Fibroblast of skin of scalp (primary cell): Measurements from ENCODE around the gene HIGD1B.

Source experiments
- DNase-seq: peaks from one replicate; pipeline ENCODE4 v3.0.0-alpha.2; 2013

HIGD1B gene

DNA sequence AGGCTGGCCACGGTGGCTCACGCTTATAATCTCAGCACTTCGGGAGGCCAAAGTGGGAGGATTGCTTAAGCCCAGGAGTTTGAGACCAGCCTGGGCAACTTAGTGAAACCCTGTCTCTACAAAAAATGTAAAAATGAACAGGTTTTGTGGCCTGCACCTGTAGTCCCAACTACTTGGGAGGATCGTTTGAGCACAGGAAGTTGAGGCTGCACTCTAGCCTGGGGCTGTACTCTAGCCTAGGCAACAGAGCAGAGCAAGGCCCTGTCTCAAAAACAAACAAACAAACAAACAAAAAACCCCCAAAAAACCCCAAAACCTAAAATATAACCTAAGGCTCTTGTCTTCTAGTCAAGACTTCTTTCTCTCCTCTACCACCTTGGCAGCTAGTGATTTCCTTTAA lies 7.4 kb upstream of the HIGD1B start:
- DNase-seq: no peak

DNA sequence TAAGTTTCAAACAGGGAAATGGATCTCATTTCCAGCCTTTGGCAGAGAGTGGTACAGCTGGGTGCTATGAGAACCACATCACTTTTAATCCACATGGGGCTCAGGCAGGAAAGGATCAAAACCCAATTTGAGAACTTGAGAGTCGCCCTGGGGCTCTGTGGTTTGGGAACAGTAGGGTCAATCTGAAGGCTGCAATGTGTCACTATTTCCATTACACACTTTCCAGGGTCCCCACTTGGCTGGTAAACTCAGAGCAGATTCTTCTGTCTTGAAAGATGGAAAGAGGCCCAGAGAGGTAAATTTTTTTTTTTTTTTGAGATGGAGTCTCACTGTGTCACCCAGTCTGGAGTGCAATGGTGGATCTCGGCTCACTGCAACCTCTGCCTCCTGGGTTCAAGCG lies 6.7 kb upstream of the HIGD1B start:
- DNase-seq: peak; percentile 58

DNA sequence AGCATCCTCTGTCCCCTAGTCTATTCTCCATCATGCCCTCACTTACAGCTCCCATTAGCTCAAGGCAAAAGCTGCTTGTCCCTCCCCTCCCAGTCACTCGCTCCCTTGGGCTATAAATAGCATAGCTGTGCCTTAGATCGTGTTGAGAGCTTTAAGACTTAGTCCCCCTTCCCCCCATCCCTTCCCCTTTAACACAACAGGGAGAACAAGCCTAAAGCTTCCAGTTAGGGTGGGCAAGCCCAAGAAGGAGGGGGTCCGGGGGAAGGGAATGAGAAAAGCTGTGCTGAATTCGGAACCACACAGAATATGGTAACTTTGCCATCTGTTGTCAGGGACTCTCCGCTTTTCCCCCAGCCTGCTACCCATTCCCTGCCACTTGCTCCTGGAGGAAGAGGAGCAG lies 4.9 kb upstream of the HIGD1B start:
- DNase-seq: peak; percentile 52

DNA sequence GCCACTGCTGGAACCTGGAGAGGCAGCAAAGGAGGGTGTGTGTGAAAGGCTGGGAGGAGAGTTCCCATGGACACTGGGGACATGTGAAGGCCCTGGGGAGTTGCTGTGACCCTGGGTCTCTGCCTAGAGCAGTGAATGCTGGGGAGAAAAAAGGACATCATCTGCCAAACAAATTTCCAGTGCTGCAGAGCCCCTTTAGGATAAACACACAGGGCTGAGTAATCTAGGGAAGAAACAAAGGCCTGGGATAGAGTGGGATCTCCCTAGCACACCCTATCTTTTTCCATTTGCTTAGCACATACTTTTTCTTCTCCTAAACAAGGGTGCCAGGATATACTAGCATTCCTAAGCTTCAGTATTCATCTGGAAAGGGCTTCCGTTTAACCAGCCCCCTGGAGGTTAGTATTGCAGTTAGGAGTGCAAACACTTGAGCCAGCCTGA lies 3.3 kb upstream of the HIGD1B start:
- DNase-seq: peak; percentile 59

DNA sequence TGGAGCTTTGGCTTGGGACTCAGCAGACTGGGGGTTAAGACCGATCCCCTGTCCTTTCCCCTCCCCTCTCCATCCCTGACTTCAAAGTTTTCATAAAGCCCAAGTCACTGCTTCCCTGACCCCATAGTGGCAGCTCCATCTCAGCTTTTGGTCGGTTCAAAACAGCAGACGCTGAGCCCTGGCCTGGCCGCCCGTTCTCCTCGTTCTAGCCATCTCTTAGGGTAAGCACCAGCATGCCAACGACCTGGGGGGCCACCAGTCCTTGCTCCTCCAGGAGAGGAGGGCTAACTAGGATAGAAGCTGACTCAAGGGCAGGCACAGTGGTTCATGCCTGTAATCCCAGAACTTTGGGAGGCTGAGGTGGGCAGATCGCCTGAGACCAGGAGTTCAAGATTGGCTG lies 1.5 kb upstream of the HIGD1B start:
- DNase-seq: no peak

DNA sequence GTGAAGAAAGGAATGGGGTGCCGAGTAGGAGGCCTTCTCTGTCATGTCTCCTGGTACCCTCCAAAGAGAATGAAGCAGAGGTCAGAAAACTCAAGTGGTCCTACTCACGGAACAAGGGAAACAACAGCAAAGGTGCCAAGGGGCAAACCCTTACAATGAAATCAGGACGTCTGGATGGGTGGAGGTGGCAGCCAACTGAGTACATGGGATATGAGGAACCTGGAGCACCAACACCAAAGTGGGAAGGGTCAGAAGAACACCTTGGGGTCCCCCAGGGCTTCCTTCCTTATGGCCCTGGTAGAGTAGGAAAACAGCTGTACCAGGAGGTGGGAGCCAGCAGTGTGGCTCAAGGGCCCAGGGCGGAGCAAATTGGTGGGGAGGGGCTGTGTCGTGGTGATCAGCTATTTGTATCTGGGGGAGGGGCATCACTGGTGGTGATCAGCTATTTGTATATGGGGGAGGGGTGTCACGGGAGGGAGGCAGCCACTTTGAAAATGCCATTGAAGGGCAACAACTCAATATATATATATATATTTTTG lies 643 bp downstream of the HIGD1B start:
- no peak for DNase-seq

DNA sequence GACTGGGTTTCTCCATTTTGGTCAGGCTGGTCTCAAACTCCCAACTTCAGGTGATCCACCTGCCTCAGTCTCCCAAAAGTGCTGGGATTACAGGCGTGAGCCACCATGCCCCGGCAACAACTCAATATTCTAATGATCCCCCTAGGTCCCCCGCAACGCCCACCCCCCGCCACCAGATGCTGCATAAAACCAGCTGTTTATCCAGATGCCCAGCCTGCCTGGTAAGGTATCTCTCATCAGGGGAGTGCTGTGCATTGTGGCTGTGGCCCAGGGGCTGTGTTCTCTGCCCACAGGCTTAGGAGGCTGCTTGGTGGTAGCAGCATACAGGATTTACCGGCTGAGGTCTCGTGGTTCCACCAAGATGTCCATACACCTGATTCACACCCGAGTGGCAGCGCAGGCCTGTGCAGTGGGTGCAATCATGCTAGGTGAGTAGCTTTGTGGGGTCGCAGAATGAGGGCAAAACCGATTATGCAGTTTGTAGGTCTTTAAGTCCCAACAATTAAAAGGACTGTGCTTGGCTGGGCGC lies 1.3 kb downstream of the HIGD1B start:
- DNase-seq: no peak

DNA sequence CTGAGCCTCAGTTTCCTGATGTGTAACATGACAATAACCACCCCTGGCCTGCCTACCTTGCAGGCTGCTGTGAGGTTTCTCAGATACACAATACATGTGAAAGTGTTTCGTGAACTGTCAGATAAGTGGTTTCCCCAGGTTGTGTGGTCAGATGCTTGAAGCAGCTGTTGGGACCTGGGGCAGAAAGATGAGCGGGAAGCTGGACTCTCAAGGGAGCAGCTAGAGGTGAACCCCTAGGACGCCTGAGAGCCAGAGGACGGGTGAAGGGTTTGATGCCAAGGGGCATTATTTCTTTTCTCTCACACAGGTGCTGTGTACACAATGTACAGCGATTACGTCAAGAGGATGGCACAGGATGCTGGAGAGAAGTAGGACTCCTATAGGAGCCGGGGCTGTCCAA lies 2.3 kb downstream of the HIGD1B start:
- no peak for DNase-seq

DNA sequence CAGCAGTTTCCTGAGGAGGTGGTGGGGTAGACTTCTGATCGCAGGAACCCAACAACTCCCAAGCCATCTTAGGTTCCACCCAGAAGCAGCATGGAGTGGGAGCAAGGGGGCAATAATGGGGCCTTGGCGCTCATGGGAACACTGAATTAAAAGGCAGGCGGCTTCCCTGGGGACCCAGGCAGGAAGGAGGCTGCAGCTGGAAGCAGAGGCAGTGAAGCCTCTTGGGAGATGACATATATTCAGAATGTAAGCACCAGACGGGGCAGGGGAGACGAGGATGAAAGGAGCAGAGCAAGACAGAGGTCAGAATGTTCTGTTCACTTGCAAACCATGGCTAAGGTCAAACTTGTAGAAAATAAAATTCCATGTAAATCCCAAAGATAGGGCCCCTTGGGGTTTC lies 2.9 kb downstream of the HIGD1B start:
- DNase-seq: no peak

DNA sequence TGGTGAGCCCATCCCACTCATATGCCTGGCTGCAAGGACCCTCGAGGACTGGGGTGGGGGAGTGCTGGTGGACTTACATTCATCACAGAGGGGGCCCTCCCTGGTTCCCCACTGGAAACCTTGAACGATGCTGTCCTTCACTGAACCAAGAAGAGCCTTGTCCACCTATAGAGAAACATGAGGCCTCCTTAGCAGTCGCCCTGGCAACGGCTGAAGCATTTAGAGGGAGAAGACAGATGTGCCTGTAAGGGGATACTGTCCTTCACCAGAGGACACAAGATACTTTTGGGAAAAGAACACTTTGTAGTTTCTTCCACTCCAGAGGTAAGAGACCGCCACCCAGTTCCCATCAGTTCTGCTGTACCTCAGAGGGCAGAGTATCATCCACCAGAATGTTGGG lies 6.5 kb downstream of the HIGD1B start:
- no peak for DNase-seq

DNA sequence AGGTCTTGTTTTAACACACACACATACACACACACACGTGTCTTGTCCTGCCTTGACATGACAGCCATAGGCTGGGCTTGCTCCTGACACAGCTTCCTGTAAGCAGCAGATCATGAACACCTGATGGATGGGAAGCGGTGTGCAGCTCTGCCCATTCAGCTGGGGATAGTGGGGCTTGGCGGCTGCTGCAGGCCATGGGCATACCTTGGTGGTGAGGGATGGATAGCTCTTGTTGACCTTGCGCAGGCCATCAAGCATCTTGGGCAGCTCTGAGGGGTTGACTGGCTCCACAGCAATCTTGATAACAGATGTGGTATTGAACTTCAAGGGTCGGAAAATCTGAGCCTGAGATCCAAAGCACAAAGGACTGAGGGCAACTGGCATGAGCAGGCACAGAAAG lies 12.0 kb downstream of the HIGD1B start:
- no peak for DNase-seq

DNA sequence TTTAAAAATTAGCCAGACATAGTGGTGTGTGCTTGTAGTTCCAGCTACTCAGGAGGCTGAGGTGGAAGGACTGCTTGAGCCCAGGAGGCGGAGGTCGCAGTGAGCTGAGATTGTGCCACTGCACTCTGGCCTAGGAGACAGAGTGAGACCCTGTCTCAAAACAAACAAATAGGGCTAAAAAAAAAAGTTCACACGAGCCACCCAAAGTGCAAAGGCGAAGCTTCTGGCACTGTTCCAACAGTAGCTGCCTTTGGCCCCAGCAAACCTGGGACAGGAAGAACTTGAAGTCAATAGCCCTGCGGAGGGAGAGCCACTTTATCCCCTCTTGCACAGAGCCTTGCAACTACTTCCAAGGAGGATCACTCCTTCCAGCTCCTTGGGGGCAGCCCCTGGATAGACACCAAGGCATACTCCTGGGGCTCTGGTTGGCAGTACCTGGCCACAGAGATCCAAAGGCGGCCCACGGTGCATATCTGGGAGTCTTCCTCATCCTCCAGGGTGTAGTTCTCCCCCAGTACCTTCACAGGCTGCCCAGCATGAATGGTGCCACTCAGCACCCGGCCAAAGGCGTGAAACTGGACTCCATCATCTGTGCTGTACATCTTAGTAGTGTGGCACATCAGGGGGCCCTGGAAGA lies 14.7 kb downstream of the HIGD1B start:
- no peak for DNase-seq

DNA sequence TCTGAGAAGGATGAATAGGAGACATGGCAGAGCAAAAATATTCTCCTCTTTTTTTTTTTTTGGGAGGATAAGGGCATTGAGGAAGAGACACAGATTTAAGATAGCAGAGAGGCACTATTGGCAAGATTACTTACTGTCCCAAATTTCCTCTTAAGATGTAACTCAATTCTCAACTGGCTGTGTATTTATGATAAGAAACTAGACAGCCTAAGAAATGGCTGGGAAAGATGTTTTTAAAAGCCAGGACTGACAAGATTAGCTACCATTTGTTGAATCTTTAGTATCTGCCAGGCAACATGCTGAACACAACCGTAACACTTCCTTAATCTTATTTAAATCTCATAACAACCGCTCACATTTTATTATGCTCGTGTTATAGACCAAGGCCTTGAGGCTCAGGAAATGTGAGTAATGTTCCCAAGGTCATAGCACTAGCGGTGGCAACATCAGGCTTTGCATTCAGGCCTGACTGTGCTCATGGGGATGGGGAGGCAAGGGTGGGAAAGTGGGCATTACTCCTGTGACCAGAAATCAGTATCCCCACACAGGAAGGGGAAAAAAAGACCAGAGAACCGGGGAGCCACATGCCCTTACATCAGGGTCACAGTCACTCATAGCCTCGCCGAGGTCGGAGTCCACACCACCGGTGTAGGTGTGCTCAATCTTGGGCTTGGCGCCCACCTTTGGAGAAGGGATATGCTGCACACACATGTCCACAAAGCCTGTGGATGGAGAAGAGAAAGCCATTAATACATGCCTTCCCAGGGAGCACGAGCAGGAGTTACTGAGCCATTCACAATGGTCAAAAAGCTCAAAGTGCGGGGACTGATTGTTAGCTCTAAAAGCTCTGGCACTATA lies 15.6 kb downstream of the HIGD1B start:
- no peak for DNase-seq

DNA sequence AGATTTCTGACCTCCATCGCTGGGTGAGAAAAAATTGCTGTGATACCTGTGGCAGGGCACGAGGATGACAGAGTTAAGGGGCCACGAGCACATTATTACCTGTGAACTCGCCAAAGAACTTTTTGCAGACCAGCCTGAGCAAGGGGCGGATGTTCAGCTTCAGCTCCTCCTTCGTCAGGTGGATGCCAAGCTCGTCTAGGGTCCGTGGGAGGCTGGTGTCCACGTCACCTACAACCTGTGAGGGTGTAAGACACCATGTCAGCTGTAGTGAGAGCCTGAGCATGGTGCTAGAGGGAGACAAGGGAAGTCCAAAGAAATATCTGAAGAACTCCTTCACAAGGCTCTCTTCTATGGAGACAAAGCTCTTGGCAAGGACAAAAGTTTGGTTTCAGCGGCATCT lies 17.1 kb downstream of the HIGD1B start:
- no peak for DNase-seq

DNA sequence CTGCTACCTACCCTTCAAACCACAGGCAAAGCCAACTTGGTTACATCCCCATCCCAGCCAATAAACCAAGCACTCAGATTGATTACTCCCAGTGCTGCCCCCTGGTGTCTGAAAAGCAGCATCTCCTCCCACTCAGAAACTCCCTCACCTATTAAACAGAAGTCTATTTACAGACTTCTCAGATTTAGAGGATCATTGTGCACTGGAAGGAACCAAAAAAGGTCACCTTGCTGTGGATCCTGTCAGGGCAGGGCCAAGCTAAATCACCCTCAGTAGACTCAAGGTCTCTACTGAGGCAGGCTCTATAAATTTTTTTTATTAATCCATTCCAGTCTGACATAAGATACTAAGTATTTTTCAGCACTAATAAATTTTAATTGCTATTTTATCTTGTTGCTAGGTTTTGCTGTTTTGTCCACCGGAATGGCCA lies 17.6 kb downstream of the HIGD1B start:
- peak; percentile 80 for DNase-seq

DNA sequence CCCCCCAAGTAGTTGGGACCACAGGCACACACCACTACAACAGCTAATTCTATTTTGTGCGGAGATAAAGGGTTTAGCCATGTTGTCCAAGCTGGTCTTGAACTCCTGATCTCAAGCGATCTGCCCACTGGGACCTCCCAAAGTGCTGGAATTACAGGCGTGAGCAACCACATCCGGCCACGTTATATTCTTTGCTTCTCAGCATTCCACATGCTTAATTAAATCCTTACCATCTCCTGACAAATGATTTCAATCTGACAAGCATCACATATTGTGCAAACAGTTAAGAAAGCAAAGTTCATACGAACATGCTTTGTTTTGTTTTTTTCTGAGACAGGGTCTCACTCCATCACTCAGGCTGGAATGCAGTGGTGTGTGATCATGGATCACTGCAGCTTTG lies 18.2 kb downstream of the HIGD1B start:
- peak; percentile 86 for DNase-seq

DNA sequence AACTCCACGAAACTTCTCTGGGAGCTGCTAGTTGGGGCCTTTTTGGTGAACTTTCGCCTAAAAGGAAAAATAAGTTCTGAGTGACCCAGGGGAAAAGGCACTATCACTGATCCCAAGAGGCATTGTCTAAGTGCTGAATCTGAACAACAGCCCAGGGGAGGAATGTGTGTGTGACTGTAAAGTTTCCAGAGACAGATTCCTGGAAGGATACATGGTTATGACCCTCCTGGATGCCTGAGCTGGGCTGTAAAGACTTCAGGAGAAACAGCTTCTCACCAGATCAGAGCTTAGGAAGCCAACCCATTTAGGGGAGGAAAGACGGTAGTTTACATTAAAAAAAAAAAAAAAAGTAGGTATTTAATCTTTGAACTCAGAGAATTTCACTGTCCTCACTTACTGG lies 20.2 kb downstream of the HIGD1B start:
- peak; percentile 14 for DNase-seq

DNA sequence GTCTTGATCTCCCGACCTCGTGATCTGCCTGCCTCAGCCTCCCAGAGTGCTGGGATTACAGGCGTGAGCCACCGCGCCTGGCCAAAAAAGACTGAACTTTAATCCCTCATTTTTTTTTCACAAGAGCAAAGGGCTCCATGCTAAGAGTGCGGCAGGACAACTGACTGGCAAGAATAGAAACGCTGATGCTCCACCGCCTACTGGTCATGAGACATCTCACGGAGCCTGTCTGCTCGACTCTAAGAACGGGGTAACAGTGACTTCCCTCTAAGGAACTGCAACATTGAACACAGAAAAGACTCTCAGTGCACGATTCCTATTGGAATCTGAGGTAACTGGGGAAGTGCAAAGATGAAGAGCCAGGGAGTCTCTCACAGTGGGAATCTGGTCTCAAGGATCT lies 23.9 kb downstream of the HIGD1B start:
- no peak for DNase-seq

DNA sequence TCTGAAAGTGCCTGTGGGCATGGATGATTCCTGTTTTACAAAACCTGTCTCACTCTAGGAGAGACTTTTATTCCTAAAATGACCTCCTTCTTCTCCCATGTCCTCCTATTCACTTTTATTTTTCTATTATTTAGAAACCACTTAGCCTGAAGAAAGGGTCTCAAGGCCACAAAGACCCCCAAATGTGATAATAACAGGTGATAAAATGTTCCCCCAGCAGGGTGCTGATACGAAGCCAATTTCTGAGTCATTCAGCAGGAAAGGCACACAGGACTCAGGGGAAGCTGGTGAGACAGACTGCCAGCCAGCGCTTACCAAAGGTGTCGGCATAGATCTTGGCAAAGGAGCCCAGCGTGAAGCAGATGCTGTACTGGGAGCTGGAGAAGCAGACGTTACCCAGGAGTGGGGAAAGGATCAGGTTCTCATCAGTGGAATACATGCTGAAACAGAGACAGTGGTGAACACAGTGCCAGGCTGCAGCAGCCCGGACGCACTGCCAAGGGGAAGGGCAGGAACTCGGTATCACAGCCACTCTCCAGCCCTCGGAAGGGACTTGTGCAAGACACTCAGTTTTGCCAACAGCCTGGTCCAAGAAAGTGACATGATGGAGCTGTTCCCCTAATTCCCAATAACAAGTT lies 24.6 kb downstream of the HIGD1B start:
- no peak for DNase-seq

DNA sequence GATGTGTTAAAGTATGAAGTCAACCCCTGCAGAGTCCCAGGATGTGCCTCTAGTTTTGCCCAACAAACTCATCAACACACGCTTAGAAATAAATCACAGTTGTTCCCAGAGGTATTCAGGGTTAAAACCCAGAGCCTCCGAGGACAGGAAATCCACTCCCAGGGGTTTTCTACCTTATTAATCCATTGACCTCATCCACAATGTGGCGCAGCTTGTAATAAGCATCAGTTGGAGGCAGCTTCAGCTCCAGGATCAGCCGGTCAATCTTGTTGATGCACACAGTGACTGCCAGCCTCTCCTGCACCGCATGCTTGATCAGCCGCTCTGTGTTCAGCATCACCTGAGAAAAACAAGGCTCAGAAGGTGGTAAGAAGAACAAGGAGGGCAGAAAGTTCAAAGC lies 28.1 kb downstream of the HIGD1B start:
- DNase-seq: no peak

DNA sequence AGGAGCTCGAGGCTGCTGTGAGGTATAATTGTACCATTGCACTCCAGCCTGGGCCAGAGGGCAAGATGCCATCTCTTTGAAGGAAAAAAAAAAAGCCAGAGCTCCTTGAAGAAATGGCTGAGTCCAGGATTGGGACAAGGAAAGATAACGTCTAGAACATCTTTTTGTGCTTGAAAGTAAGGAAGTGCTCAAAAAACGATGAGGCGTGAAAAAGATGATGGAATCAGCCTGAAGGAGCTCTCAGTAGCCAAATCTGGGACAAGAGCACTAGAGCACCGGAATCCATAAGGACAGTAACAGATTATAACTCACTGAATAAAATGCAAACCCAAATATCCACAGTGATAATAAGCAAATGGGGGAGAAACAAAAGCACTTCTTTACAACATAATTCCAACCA lies 29.4 kb downstream of the HIGD1B start:
- DNase-seq: no peak

DNA sequence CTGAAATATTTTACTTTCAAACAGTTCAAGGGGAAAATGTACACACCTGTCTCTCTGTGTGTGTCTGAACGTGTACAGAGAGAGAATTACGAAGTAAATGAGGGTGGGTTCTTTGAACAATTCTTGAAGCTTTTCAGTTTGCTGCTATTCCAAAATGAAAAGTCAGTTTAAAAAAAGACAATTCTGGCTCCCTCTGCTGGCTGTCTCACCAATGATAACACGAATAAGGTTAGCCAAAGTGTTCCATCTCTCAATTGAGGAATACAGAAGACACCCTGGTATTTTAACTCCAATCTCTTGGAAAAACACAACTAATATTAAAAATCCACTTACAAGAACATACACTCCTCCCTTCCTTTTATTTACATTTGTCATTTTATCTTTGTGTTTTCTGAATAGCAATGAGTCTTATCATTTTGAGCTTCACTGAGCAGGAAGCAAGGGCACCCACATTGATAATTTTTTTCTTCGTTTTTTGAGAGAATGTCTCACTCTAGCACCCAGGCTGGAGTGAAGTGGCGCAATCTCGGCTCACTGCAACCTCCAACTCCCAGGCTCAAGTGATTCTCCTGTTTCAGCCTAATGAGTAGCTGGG lies 31.0 kb downstream of the HIGD1B start:
- DNase-seq: peak; percentile 40

DNA sequence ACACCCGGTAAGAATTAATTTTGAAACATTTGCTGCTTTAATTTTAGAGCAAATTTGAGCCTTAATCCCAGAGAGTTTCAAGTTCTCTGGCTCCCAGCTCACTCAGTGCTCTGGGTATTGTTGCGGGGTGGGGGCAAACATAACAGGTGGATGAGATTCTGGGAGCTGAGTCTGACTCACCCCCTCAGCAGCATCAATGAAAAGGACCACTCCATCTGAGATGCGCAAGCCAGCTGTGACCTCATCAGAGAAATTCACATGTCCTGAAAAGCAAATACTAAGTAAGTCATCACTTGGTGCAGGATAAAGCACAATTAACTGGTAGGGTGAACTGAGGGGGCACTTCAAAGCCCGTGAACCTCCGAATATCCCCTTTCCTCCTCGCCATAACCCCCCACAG lies 31.7 kb downstream of the HIGD1B start:
- no peak for DNase-seq
